BLaER1 (cell line): ENCODE results near the gene IGSF8.
A peak's percentile ranks its signal among the peaks of the same experiment; 100 is the strongest.

Experiments
- H3K27ac ChIP-seq: shearing (Covaris generic); formaldehyde crosslinking; 2 replicates; pipeline ENCODE4 v1.8.1; 2022
- H3K27me3 ChIP-seq: shearing (Covaris generic); formaldehyde crosslinking; 2 replicates; pipeline ENCODE4 v1.8.1; 2022
- H3K36me3 ChIP-seq: shearing (Covaris generic); formaldehyde crosslinking; 2 replicates; pipeline ENCODE4 v1.8.1; 2022
- H3K4me1 ChIP-seq: shearing (Covaris generic); formaldehyde crosslinking; 2 replicates; pipeline ENCODE4 v1.8.1; 2022
- H3K4me2 ChIP-seq: shearing (Covaris generic); formaldehyde crosslinking; 2 replicates; pipeline ENCODE4 v1.8.1; 2022
- H3K4me3 ChIP-seq: shearing (Covaris generic); formaldehyde crosslinking; 2 replicates; pipeline ENCODE4 v1.8.1; 2022
- H3K9ac ChIP-seq: shearing (Covaris generic); formaldehyde crosslinking; 2 replicates; pipeline ENCODE4 v1.8.1; 2022
- H3K9me3 ChIP-seq: shearing (Covaris generic); formaldehyde crosslinking; 2 replicates; pipeline ENCODE4 v1.8.1; 2022
- H4K20me1 ChIP-seq: shearing (Covaris generic); formaldehyde crosslinking; 2 replicates; pipeline ENCODE4 v1.8.1; 2022
- Cebpa-rat ChIP-seq: shearing (Covaris generic); IDR thresholded peaks from 2 replicates; pipeline ENCODE4 v1.8.1; 2022

The IGSF8 gene

GRCh38 chr1:160108888-160109662, 10.7 kb upstream of the IGSF8 start:
- H3K9ac ChIP-seq, result no peak overlapping the region
- no peaks in the 10 kb centered on the region for H3K27me3 ChIP-seq
- peaks cover 79% of the 10 kb centered on the region for H3K4me1 ChIP-seq
- H4K20me1 ChIP-seq, result no peaks in the 10 kb centered on the region
- no peak overlapping the region for H3K4me3 ChIP-seq
- no peak overlapping the region for H3K4me2 ChIP-seq
- H3K9me3 ChIP-seq, result no peaks in the 10 kb centered on the region
- H3K36me3 ChIP-seq, result no peaks in the 10 kb centered on the region
- 0 out of 2 replicates have a peak overlapping the region, but pooled peaks have one; percentile 15 for H3K27ac ChIP-seq
- TF ChIP-seq Cebpa-rat, result peak; percentile 56; the same call in 1 of the 2 replicates

GRCh38 chr1:160107512-160107911, 9.1 kb upstream of the IGSF8 start:
- Histone ChIP-seq H3K27me3 (no peaks in the 10 kb centered on the region), H3K36me3 (no peaks in the 10 kb centered on the region), H3K4me2 (no peak overlapping the region), H3K4me3 (no peak overlapping the region), H3K9me3 (no peaks in the 10 kb centered on the region), H3K27ac (no peak overlapping the region), H3K4me1 (peaks cover 78% of the 10 kb centered on the region), H3K9ac (no peak overlapping the region), H4K20me1 (no peaks in the 10 kb centered on the region)
- no peak for TF ChIP-seq Cebpa-rat

- Histone ChIP-seq H3K4me1 (peaks cover 66% of the 10 kb centered on the region), H3K4me3 (no peak overlapping the region), H4K20me1 (no peaks in the 10 kb centered on the region), H3K27ac (no peak overlapping the region), H3K27me3 (no peaks in the 10 kb centered on the region), H3K36me3 (no peaks in the 10 kb centered on the region), H3K9ac (no peak overlapping the region), H3K9me3 (no peaks in the 10 kb centered on the region), H3K4me2 (no peak overlapping the region)
- no peak for TF ChIP-seq Cebpa-rat
Observed at GRCh38 chr1:160105155-160105554, 6.7 kb upstream of the IGSF8 start.

GRCh38 chr1:160104486-160104885, 6.1 kb upstream of the IGSF8 start:
- H3K4me2 ChIP-seq, result peak overlapping the region; percentile 37
- no peak overlapping the region for H3K9ac ChIP-seq
- no peaks in the 10 kb centered on the region for H3K36me3 ChIP-seq
- no peaks in the 10 kb centered on the region for H4K20me1 ChIP-seq
- H3K4me1 ChIP-seq, result peaks cover 63% of the 10 kb centered on the region
- no peak overlapping the region for H3K27ac ChIP-seq
- no peak overlapping the region for H3K4me3 ChIP-seq
- H3K27me3 ChIP-seq, result no peaks in the 10 kb centered on the region
- no peaks in the 10 kb centered on the region for H3K9me3 ChIP-seq
- TF ChIP-seq Cebpa-rat, result no peak

GRCh38 chr1:160103658-160104408, 5.4 kb upstream of the IGSF8 start:
- H3K4me2 ChIP-seq, result peak overlapping the region; percentile 37
- H3K9ac ChIP-seq, result no peak overlapping the region
- H3K4me3 ChIP-seq, result no peak overlapping the region
- H4K20me1 ChIP-seq, result no peaks in the 10 kb centered on the region
- no peak overlapping the region for H3K27ac ChIP-seq
- H3K9me3 ChIP-seq, result no peaks in the 10 kb centered on the region
- peaks cover 61% of the 10 kb centered on the region for H3K4me1 ChIP-seq
- H3K27me3 ChIP-seq, result no peaks in the 10 kb centered on the region
- no peaks in the 10 kb centered on the region for H3K36me3 ChIP-seq
- no peak for TF ChIP-seq Cebpa-rat

GRCh38 chr1:160101717-160102522, 3.5 kb upstream of the IGSF8 start:
- Histone ChIP-seq H3K4me1 (peaks cover 68% of the 10 kb centered on the region), H4K20me1 (peaks cover 13% of the 10 kb centered on the region; the same call in 1 of the 2 replicates), H3K9me3 (no peaks in the 10 kb centered on the region), H3K27ac (0 out of 2 replicates have a peak overlapping the region, but pooled peaks have one; percentile 14), H3K27me3 (no peaks in the 10 kb centered on the region), H3K36me3 (no peaks in the 10 kb centered on the region), H3K4me2 (peak overlapping the region; percentile 69), H3K4me3 (no peak overlapping the region), H3K9ac (peak overlapping the region; percentile 7; the same call in 1 of the 2 replicates)
- TF ChIP-seq Cebpa-rat, result no peak

- Histone ChIP-seq H3K27me3 (no peaks in the 10 kb centered on the region), H3K4me1 (peaks cover 70% of the 10 kb centered on the region), H3K4me2 (peak overlapping the region; percentile 69), H3K9ac (peak overlapping the region; percentile 7; the same call in 1 of the 2 replicates), H4K20me1 (peaks cover 20% of the 10 kb centered on the region; the same call in 1 of the 2 replicates), H3K9me3 (no peaks in the 10 kb centered on the region), H3K4me3 (no peak overlapping the region), H3K36me3 (no peaks in the 10 kb centered on the region), H3K27ac (0 out of 2 replicates have a peak overlapping the region, but pooled peaks have one; percentile 14)
- TF ChIP-seq Cebpa-rat, result no peak
Observed at GRCh38 chr1:160101037-160101716, 2.8 kb upstream of the IGSF8 start.

- Histone ChIP-seq H3K27me3 (no peaks in the 10 kb centered on the region), H3K27ac (peak overlapping the region; percentile 70; the same call in 1 of the 2 replicates), H3K9me3 (no peaks in the 10 kb centered on the region), H3K4me2 (peak overlapping the region; percentile 98), H3K36me3 (peaks cover 10% of the 10 kb centered on the region), H3K4me3 (no peak overlapping the region), H4K20me1 (peaks cover 34% of the 10 kb centered on the region; the same call in 1 of the 2 replicates), H3K9ac (0 out of 2 replicates have a peak overlapping the region, but pooled peaks have one; percentile 76), H3K4me1 (peaks cover 74% of the 10 kb centered on the region)
- no peak for TF ChIP-seq Cebpa-rat
Observed at GRCh38 chr1:160099716-160100375, 1.4 kb upstream of the IGSF8 start.
